Heart left ventricle (tissue), 16 donors: ENCODE data around the gene PACSIN2. TPM values are rescaled to one million over a fixed set of nuclear protein-coding genes. Genes with fewer than 3 reads are reported as not detected.

Experiments used
- ATAC-seq, 4 donors: fragments of 200-7000 bp; cut with Tn5 transposase; one replicate each; pipeline ENCODE4 v1.9.1; 2020 to 2022; ENCODE audit warnings: moderate library complexity in 4 of 4, mild to moderate bottlenecking in 3 of 4, moderate number of reproducible peaks in 1 of 4
- DNase-seq, 5 donors: peaks; one replicate each; pipeline ENCODE4 v3.0.0-alpha.2; 2020
- H3K27ac ChIP-seq, 12 donors: fragments of 200-600 bp; sonication (generic) in 4 of 12; one replicate each; pipeline versions ENCODE4 v1.5.0 to v1.8.0; 2016 to 2022; ENCODE audit warnings: mild to moderate bottlenecking in 2 of 12
- H3K27me3 ChIP-seq, 9 donors: fragments of 200-600 bp; sonication (generic) in 2 of 9; one replicate each; pipeline versions ENCODE4 v1.5.1 to v1.8.0; 2016 to 2022; ENCODE audit warnings: mild to moderate bottlenecking in 3 of 9
- H3K36me3 ChIP-seq, 9 donors: fragments of 200-600 bp; sonication (generic) in 2 of 9; one replicate each; pipeline versions ENCODE4 v1.5.0 to v1.8.0; 2018 to 2022; ENCODE audit warnings: mild to moderate bottlenecking in 2 of 9
- H3K4me1 ChIP-seq, 12 donors: fragments of 200-600 bp; sonication (generic) in 4 of 12; one replicate each; pipeline versions ENCODE4 v1.5.0 to v1.8.0; 2016 to 2022; ENCODE audit warnings: mild to moderate bottlenecking in 3 of 12
- H3K4me3 ChIP-seq, 12 donors: fragments of 200-600 bp; sonication (generic) in 4 of 12; one replicate each; pipeline versions ENCODE4 v1.5.0 to v1.8.0; 2017 to 2022; ENCODE audit warnings: mild to moderate bottlenecking in 9 of 12, moderate library complexity in 4 of 12
- H3K9me3 ChIP-seq, 12 donors: fragments of 200-600 bp; sonication (generic) in 4 of 12; one replicate each; pipeline versions ENCODE4 v1.5.0 to v1.8.0; 2016 to 2022; ENCODE audit warnings: mild to moderate bottlenecking in 1 of 12
- POLR2A ChIP-seq, 2 donors: fragments of 450-650 bp; IDR thresholded peaks; one replicate each; pipeline ENCODE4 v1.6.1; 2017; ENCODE audit warnings: antibody characterized with exemption in 2 of 2, mild to moderate bottlenecking in 2 of 2, moderate library complexity in 2 of 2
- WGBS, 4 donors: extraction: QIAGEN DNeasy Blood & Tissue Kit in 2 of 4; methylation state at CpG; one replicate each; pipeline versions ENCODE4 v1.1.5 to v1.1.7; 2013 to 2018; 5-methylcytosine and 5-hydroxymethylcytosine counted together
- intact Hi-C, 10 donors: fragments of 100-400 bp; cut with DNase I; formaldehyde crosslinking; loops; one replicate each; pipeline versions ENCODE4 v1.11.1 to v1.14.2; 2022
- polyA plus RNA-seq, 2 donors: library from polyadenylated mRNA; stranded (reverse); fragments of 200-250 nt; gene quantifications; one replicate each; pipeline ENCODE4 v1.2.3, GENCODE V29; 2013
- total RNA-seq, 9 donors: library from RNA; depleted of rRNA in 2 of 9; stranded (reverse); fragments of >200 nt in 2 of 9; fragmentation: NEBNext Ultra II Directional in 3 of 9; extraction: Animal tissue kit (Norgen Biotek cat#: 25700) in 3 of 9; gene quantifications; one replicate each; pipeline versions ENCODE4 v1.1.0 to v1.2.4, GENCODE V29; 2016 to 2023
- TF ChIP-seq, protein P1 (sequence below), 12 donors: fragments of 200-600 bp; sonication (generic) in 4 of 12; IDR thresholded peaks; one replicate each; pipeline versions ENCODE4 v1.5.0 to v1.8.0; 2018 to 2022; ENCODE audit warnings: antibody characterized with exemption in 12 of 12, mild to moderate bottlenecking in 5 of 12
- donor health status: ischemic (EF 13 %, LVEDD 7.1; RV severe dilation, severe dysfunction).
- donor health status: healthy with polysubstance abuse.
- donor health status: DM: no; HTN: yes; CAD: no.
- donor health status: DM: no; HTN: no; CAD: no.
- donor health status: ischemic (EF 25% LVEDD 6.9; RV normal size, moderate dysfunction).
- donor health status: ischemic (EF 25% LVEDD 5.7; RV mildly dilated, moderate dysfunction).
- donor health status: healthy.
- donor health status: DM: yes; HTN: yes; CAD: no.
- donor health status: ischemic (EF 35%, LVEDD 5.7; RV mildly dilated, moderate dysfunction).
- donor health status: nonischemic (EF 11% LVEDD 7.7; RV severe dilation, severe dysfunction).
- donor health status: DM: yes; HTN: yes; CAD: no.
- donor health status: PGD.
- donor health status: ischemic (EF 29% LVEDD 5.4; RV normal size, mild dysfunction).
- donor health status: nonischemic (EF 23%, LVEDD 6.1; RV moderate dilation, normal function).

Gene PACSIN2
- total and polyA plus RNA-seq, 11 donors, result 26.5 to 87.1 (median 59.3) TPM

DNA sequence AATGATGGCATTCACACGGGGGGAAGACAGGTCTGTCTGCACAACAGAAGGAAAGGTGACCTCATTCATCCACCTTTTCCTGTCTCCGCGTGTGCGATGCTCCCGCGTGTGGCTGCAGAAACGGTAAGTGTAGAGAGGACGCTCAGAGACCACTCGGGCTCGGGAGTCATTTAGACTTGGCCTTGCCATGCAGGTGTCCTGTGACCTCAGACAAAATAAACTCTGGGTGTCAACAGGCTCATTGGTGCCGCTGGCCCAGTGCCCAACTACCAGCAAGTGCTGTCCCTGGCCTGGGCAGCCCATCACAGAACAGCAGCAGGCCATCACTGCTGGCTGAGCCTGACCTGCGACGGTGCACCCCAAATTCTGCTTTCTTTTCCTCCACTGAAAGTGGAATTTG, 109.7 kb downstream of the PACSIN2 start:
- TF ChIP-seq POLR2A (IDR thresholded peaks at IDR 0.05), result no peak
- peak in 2 of 5 donors; percentile 45 to 76 for DNase-seq
- peak overlapping the region in 11 of 12 donors; percentile 69 to 85 (median 76) for H3K27ac ChIP-seq
- peaks cover 0 to 18% (median 0%) of the 10 kb centered on the region in 9 donors for H3K36me3 ChIP-seq
- no peak overlapping the region for H3K4me3 ChIP-seq
- 28 to 30% (median 30%) methylated on average over 13 of the region's 13 CpGs for WGBS, 4 donors
- H3K9me3 ChIP-seq, result no peaks in the 10 kb centered on the region
- peaks cover 22 to 93% (median 77%) of the 10 kb centered on the region in 12 donors for H3K4me1 ChIP-seq
- intact Hi-C loops, result loop anchor here in 4 of 10 donors (5.0 to 10.0 kb wide), 5 partner anchors 38 to 110 kb away; partner anchors contain the start of gene PACSIN2 (in 2 of the 4)
- ATAC-seq, result no peak
- H3K27me3 ChIP-seq, result no peaks in the 10 kb centered on the region

DNA sequence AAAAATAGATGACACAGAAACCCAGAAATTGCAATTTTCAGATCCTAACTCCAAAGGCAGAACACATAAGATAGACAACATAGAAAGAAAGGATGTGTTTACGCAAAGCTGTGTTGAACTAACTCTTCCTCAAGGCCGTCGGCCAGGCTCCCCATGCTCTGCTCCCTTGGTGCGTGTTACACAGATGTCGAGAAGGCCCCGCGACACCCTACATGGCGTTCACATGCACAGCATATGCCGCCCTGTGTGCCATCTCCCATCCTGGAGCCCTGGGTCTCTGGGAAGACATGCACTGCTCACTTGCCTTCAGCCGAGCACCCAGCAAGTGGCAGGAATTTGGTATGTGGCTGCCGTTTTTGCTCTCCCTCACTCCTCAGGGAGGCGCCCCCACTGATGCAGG, 110.9 kb downstream of the PACSIN2 start:
- TF ChIP-seq POLR2A (IDR thresholded peaks at IDR 0.05), result no peak
- TF ChIP-seq, protein P1, sequence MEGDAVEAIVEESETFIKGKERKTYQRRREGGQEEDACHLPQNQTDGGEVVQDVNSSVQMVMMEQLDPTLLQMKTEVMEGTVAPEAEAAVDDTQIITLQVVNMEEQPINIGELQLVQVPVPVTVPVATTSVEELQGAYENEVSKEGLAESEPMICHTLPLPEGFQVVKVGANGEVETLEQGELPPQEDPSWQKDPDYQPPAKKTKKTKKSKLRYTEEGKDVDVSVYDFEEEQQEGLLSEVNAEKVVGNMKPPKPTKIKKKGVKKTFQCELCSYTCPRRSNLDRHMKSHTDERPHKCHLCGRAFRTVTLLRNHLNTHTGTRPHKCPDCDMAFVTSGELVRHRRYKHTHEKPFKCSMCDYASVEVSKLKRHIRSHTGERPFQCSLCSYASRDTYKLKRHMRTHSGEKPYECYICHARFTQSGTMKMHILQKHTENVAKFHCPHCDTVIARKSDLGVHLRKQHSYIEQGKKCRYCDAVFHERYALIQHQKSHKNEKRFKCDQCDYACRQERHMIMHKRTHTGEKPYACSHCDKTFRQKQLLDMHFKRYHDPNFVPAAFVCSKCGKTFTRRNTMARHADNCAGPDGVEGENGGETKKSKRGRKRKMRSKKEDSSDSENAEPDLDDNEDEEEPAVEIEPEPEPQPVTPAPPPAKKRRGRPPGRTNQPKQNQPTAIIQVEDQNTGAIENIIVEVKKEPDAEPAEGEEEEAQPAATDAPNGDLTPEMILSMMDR (IDR thresholded peaks at IDR 0.05), result no peak
- H3K4me1 ChIP-seq, result peaks cover 18 to 84% (median 68%) of the 10 kb centered on the region in 12 donors
- no peak for ATAC-seq
- H3K27ac ChIP-seq, result peak overlapping the region in 4 of 12 donors; percentile 19 to 82 (median 44)
- H3K36me3 ChIP-seq, result peaks cover 0 to 15% (median 0%) of the 10 kb centered on the region in 9 donors
- no peak overlapping the region for H3K4me3 ChIP-seq
- no peaks in the 10 kb centered on the region for H3K27me3 ChIP-seq
- 87 to 95% (median 91%) methylated on average over 10 to 12 of the region's 12 CpGs for WGBS, 4 donors
- peak in 1 of 5 donors; percentile 19 for DNase-seq
- intact Hi-C loops, result loop anchor here in 5 of 10 donors (5.0 to 10.0 kb wide), 2 partner anchors 37 to 111 kb away; partner anchors contain the start of gene PACSIN2 (in 2 of the 5)
- no peaks in the 10 kb centered on the region for H3K9me3 ChIP-seq

DNA sequence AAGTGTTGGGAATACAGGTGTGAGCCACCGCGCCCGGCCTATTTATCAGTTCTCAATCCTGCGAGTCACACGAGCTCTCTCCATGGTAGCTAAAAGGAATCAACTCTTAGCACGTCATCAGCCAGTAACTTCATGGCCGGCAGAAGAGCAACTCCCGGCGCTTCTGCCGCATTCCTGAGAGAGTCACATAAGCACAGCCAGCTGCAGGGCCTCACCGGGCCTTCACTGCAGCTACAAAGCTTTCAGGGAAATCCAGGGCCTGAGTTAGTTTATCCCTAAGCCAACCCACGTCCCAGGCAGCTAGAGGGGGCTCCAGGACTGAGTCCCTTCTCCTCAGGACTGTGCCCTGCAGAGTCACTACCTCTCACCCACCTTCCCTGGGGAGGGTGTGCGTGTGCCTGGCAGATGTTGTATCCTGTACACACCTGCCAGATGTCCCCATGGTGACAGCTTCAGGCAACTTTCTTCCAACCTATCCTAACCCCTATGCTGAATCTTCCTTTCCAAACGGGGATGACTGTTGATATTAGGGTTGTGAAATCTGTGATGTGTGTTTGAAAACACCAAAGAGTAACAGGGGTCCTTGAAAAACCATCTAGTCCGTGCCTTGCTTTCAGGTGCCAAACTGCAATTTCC, 112.0 kb downstream of the PACSIN2 start:
- no peak overlapping the region for H3K4me3 ChIP-seq
- intact Hi-C loops, result loop anchor here in 5 of 10 donors (5.0 to 10.0 kb wide), 2 partner anchors 36 to 112 kb away; partner anchors contain the start of gene PACSIN2 (in 2 of the 5)
- TF ChIP-seq, protein P1 (IDR thresholded peaks at IDR 0.05), result peak in 3 of 12 donors; percentile 9 to 36 (median 18)
- no peak for TF ChIP-seq POLR2A (IDR thresholded peaks at IDR 0.05)
- H3K9me3 ChIP-seq, result no peaks in the 10 kb centered on the region
- no peak for ATAC-seq
- no peaks in the 10 kb centered on the region for H3K27me3 ChIP-seq
- peaks cover 0 to 15% (median 0%) of the 10 kb centered on the region in 9 donors for H3K36me3 ChIP-seq
- WGBS, 4 donors, result 56 to 71% (median 66%) methylated on average over 15 of the region's 15 CpGs
- peaks cover 11 to 84% (median 66%) of the 10 kb centered on the region in 12 donors for H3K4me1 ChIP-seq
- H3K27ac ChIP-seq, result peak overlapping the region in 9 of 12 donors; percentile 45 to 87 (median 67)
- no peak for DNase-seq

DNA sequence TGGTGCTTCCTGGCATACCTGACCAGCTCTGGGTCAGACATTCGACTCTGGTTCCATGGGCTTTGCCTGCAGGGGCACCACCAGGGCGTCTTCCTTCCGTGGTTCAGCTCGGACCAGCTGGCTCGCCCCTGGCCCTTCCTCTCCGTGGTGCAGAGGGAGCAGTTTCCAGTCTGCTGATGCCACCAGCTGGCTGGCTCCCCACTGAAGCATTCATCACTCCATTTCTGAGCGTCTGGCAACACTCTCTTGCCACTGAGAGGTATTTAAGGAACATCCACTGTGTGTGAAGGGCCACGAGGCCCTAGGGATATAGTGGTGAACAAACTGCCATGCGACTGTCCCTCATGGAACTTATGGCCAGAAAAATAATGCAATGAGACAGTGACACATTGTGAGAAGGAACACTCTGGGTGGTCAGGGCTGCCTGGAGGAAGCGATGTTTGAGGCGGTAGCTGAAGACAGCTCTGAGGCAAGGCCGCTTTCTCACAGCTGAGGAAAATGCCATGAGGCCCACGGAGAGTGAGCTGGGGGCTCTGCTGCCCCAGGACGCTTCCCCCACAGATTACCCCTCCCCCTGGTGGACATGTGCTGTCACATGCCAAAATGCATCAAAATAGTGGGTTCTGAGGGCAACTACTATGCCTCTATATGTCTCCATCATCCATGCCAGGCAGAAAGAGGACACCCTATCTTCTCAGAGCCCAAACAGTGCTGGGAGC, 113.0 kb downstream of the PACSIN2 start:
- peak; percentile 67 to 86 (median 84) for ATAC-seq
- WGBS, 4 donors, result 53 to 63% (median 59%) methylated on average over 14 of the region's 14 CpGs
- peaks cover 7 to 82% (median 63%) of the 10 kb centered on the region in 12 donors for H3K4me1 ChIP-seq
- intact Hi-C loops, result loop anchor here in 5 of 10 donors (5.0 to 10.0 kb wide), 2 partner anchors 35 to 113 kb away; partner anchors contain the start of gene PACSIN2 (in 2 of the 5)
- DNase-seq, result peak in 4 of 5 donors; percentile 63 to 86 (median 79)
- H3K4me3 ChIP-seq, result no peak overlapping the region
- peaks cover 0 to 15% (median 0%) of the 10 kb centered on the region in 9 donors for H3K36me3 ChIP-seq
- no peaks in the 10 kb centered on the region for H3K9me3 ChIP-seq
- peak overlapping the region in 11 of 12 donors; percentile 50 to 87 (median 67) for H3K27ac ChIP-seq
- TF ChIP-seq, protein P1 (IDR thresholded peaks at IDR 0.05), result peak in 5 of 12 donors; percentile 5 to 28 (median 15)
- no peak for TF ChIP-seq POLR2A (IDR thresholded peaks at IDR 0.05)
- H3K27me3 ChIP-seq, result no peaks in the 10 kb centered on the region
